ENCODE data around the gene PSG5.
"Not testable (repeated sequence)": the region's sequence is repeated elsewhere in the genome, so short reads cannot be mapped to it uniquely, and the experiment has no call there.

Gene PSG5

GRCh38 chr19:43141763-43142162 is 44.6 kb downstream of the PSG5 start:
- not testable (repeated sequence) for DNase-seq (ENCODE audit: low spot score in 2 of 2); H3K9me3 Mint-ChIP-seq; H3K4me1 Mint-ChIP-seq; H3K4me3 Mint-ChIP-seq; ATAC-seq; H3K36me3 Mint-ChIP-seq; H3K27ac Mint-ChIP-seq

GRCh38 chr19:43132696-43133095 is 53.6 kb downstream of the PSG5 start:
- H3K9me3 Mint-ChIP-seq: no peaks in the 10 kb centered on the region

GRCh38 chr19:43131281-43131842 is 55.0 kb downstream of the PSG5 start:
- H3K4me3 Mint-ChIP-seq; ATAC-seq; H3K9me3 Mint-ChIP-seq; DNase-seq (ENCODE audit: low spot score in 2 of 2); H3K4me1 Mint-ChIP-seq; H3K36me3 Mint-ChIP-seq; H3K27ac Mint-ChIP-seq: not testable (repeated sequence)

More at GRCh38 chr19:43132696-43133095, 53.6 kb downstream of the PSG5 start:
- DNase-seq (ENCODE audit: low spot score in 2 of 2): no peak
- Mint-ChIP-seq H3K4me3 (no peak overlapping the region), H3K36me3 (no peaks in the 10 kb centered on the region), H3K4me1 (no peaks in the 10 kb centered on the region), H3K27ac (no peak overlapping the region)
- ATAC-seq: no peak

GRCh38 chr19:43129197-43129596 is 57.1 kb downstream of the PSG5 start:
- not testable (repeated sequence) for DNase-seq (ENCODE audit: low spot score in 2 of 2); H3K36me3 Mint-ChIP-seq; ATAC-seq; H3K4me3 Mint-ChIP-seq; H3K9me3 Mint-ChIP-seq; H3K4me1 Mint-ChIP-seq; H3K27ac Mint-ChIP-seq

DNA sequence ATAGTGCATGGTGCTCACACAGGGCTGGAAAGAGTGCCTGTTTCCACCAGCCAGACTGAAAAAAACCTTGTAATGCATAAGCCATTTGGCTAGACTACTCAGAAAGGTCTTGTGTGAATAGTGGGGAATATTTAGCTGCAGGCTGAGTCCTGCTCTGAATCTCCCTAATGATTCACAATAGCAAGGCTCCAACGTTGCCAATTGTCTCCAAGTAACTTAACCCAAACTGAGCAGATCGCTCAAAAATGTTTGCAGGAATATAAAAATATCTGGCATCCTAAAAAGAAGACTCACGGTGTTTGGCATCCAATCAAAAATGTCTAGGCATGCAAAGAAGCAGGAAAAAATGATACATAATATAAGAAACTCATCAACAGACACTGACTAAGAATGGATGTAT is 59.0 kb downstream of the PSG5 start:
- not testable (repeated sequence) for H3K36me3 Mint-ChIP-seq; H3K4me3 Mint-ChIP-seq; H3K27ac Mint-ChIP-seq; H3K4me1 Mint-ChIP-seq; H3K9me3 Mint-ChIP-seq; DNase-seq (ENCODE audit: low spot score in 2 of 2); ATAC-seq

- DNase-seq (ENCODE audit: low spot score in 2 of 2): no peak
- Mint-ChIP-seq H3K27ac (no peak overlapping the region), H3K9me3 (no peaks in the 10 kb centered on the region), H3K4me3 (no peak overlapping the region), H3K36me3 (no peaks in the 10 kb centered on the region), H3K4me1 (no peaks in the 10 kb centered on the region)
- ATAC-seq: no peak
Observed at GRCh38 chr19:43126720-43127119, 59.6 kb downstream of the PSG5 start.

DNA sequence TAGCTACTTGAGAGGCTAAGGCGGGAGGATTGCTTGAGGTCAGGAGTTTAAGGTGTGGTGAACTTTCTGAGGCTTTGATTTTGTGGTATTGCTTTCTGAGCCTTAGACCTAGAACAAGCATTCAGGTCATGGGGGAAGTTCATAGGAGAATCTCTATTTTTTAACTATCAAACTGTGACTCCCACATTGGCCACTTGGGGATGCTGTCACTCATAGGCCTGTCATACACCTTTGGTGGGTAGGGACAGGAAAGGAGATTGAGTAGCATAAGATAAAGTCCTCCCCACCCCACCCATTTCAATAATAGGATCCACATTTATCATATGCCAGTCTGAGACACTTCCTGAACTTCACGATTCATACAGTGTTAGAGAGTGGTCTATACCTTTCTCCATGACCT is 62.0 kb downstream of the PSG5 start:
- no peak for DNase-seq (ENCODE audit: low spot score in 2 of 2)
- no peak for ATAC-seq
- Mint-ChIP-seq H3K36me3 (no peaks in the 10 kb centered on the region), H3K4me3 (no peak overlapping the region), H3K9me3 (no peaks in the 10 kb centered on the region), H3K4me1 (no peaks in the 10 kb centered on the region), H3K27ac (no peak overlapping the region)

- H3K4me3 Mint-ChIP-seq; ATAC-seq; DNase-seq (ENCODE audit: low spot score in 2 of 2); H3K9me3 Mint-ChIP-seq; H3K36me3 Mint-ChIP-seq; H3K4me1 Mint-ChIP-seq; H3K27ac Mint-ChIP-seq: not testable (repeated sequence)
Observed at GRCh38 chr19:43120433-43121026, 65.8 kb downstream of the PSG5 start.

DNA sequence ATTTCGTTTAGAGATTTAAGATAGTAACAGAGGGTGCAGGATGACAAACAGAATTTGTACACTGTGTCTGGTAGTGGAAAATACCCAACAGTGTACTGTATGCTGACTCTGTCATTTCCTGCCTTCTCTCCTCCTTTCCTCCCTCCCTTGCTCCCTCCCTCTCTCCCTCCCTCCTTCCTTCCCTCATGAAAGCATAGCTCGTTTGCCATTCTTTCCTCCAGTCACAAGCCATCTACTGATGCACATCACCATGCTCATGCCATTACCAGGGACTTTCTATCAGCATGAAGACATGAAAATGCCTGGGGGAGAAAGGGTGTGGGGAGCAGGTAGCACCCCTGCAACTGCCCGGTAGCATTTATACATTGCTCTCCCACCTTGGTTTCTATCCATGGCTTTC is 66.8 kb downstream of the PSG5 start:
- H3K4me1 Mint-ChIP-seq; H3K36me3 Mint-ChIP-seq; H3K9me3 Mint-ChIP-seq; H3K4me3 Mint-ChIP-seq; DNase-seq (ENCODE audit: low spot score in 2 of 2); ATAC-seq; H3K27ac Mint-ChIP-seq: not testable (repeated sequence)
